ENCODE measurements around the gene ELL2. TPM values are rescaled to one million over a fixed set of nuclear protein-coding genes. Genes with fewer than 3 reads are reported as not detected.

ELL2 gene
- total RNA-seq, 1 donor from 2014 or later: 57.5 TPM

DNA sequence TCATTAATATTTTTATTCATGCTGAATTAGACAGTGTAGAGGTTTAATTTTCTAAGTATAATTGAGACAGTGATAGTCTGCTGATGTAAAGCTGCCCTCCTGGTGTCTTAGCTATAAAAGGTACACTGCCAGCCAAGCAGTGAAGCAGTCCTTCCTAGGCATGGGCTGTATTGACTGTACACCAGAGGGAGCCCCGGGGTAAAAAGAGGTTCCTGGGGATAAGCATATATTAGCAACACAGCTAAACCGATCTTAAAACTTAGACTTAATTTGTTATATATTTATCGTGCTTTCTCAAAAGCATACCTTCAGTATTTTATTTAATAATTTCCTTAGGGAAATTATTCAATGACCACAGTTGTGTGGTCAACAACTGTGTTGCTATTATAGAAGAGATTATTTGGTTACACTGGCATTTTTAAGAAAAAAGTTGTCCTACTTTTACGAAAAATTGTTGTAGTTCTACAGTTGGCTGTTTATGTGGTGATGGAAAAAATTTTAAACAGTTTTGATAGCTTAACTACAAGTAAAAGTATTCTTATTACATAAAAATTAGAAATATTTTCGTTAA, 68.8 kb downstream of the ELL2 start:
- DNase-seq: no peak

DNA sequence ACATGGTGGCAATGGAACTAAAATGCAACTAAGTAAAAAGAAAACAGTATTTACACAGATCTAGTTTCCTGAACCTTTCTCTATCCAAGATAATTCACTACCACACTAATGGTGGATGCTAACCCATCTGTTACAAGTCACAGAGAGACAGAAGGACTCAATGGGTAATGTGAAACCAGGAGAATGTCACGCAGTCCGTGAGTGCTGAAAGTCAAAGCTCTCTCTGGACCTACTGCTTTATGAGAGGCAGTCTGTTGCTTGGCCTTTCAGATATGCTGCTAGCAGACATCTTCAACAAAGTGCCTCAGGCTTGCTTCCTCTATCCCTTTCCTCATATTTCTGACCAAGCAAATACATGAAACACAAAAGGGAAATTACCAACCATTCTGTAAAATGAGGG, 70.2 kb downstream of the ELL2 start:
- H3K4me1 ChIP-seq: no peaks in the 10 kb centered on the region
- H3K27ac ChIP-seq: no peak overlapping the region
- H3K27me3 ChIP-seq (ENCODE audit: low read depth): no peaks in the 10 kb centered on the region
- H3K4me3 ChIP-seq: no peak overlapping the region
- intact Hi-C loops (cut with DNase I): no loop called here
- no peaks in the 10 kb centered on the region for H3K9me3 ChIP-seq
- TF ChIP-seq, protein P1, sequence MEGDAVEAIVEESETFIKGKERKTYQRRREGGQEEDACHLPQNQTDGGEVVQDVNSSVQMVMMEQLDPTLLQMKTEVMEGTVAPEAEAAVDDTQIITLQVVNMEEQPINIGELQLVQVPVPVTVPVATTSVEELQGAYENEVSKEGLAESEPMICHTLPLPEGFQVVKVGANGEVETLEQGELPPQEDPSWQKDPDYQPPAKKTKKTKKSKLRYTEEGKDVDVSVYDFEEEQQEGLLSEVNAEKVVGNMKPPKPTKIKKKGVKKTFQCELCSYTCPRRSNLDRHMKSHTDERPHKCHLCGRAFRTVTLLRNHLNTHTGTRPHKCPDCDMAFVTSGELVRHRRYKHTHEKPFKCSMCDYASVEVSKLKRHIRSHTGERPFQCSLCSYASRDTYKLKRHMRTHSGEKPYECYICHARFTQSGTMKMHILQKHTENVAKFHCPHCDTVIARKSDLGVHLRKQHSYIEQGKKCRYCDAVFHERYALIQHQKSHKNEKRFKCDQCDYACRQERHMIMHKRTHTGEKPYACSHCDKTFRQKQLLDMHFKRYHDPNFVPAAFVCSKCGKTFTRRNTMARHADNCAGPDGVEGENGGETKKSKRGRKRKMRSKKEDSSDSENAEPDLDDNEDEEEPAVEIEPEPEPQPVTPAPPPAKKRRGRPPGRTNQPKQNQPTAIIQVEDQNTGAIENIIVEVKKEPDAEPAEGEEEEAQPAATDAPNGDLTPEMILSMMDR (IDR thresholded peaks at IDR 0.05): no peak
- H3K36me3 ChIP-seq: peaks cover 80% of the 10 kb centered on the region
- no peak for DNase-seq
- peak in 1 of 2 donors; percentile 6 for ATAC-seq

More for the DNA sequence above, 68.8 kb downstream of the ELL2 start:
- H3K9me3 ChIP-seq: no peaks in the 10 kb centered on the region
- TF ChIP-seq, protein P1 (IDR thresholded peaks at IDR 0.05): peak; percentile 41
- ATAC-seq: peak; percentile 43 to 57
- no peak overlapping the region for H3K4me3 ChIP-seq
- H3K27me3 ChIP-seq (ENCODE audit: low read depth): no peaks in the 10 kb centered on the region
- H3K4me1 ChIP-seq: no peaks in the 10 kb centered on the region
- H3K36me3 ChIP-seq: peaks cover 94% of the 10 kb centered on the region
- no peak overlapping the region for H3K27ac ChIP-seq
- intact Hi-C loops (cut with DNase I): no loop called here

DNA sequence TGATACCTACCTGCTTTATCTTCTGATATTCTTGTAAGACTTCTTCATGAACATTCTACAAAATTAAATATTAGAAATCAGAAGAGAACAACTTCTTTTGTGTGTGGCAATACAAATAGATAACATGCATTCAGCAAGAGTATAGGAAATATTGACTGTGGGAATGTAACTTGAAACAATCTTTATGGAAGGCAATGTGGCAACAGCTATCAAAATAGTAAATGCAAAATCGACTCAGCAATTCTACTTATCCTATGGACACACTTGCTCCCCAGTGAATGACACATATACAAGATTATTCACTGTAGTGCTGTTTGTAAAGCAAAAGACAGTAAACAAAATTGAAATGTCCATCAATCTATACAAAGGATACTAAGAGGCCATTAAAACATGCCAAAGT, 72.6 kb downstream of the ELL2 start:
- no peaks in the 10 kb centered on the region for H3K4me1 ChIP-seq
- DNase-seq (no peak), ATAC-seq (no peak)
- H3K4me3 ChIP-seq: no peak overlapping the region
- H3K27ac ChIP-seq: no peak overlapping the region
- no peaks in the 10 kb centered on the region for H3K27me3 ChIP-seq (ENCODE audit: low read depth)
- peaks cover 61% of the 10 kb centered on the region for H3K36me3 ChIP-seq
- no peaks in the 10 kb centered on the region for H3K9me3 ChIP-seq
- intact Hi-C loops (cut with DNase I): no loop called here
- TF ChIP-seq, protein P1 (IDR thresholded peaks at IDR 0.05): no peak

DNA sequence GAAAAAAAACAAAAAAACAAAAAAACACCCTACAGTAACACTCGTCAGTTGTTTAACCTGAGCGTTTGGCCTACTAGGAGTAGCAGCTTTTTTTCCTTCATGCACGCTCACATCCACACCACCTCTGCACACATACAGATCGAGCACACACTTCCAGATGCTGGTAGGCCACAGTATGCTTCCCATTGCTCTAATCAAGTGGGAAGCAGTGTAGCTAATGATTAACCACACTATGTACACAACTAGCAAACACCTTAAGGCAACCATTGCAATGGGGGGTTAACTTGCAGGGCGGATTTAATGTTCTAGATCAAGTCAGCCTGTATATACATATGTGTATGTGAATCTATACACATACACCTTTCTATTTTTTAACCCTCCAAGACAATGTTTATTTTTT, 73.7 kb downstream of the ELL2 start:
- Histone ChIP-seq H3K4me1 (no peaks in the 10 kb centered on the region), H3K9me3 (no peaks in the 10 kb centered on the region), H3K36me3 (peaks cover 52% of the 10 kb centered on the region), H3K27ac (no peak overlapping the region), H3K4me3 (no peak overlapping the region), H3K27me3 (ENCODE audit: low read depth) (no peaks in the 10 kb centered on the region)
- DNase-seq (no peak), ATAC-seq (no peak)
- intact Hi-C loops (cut with DNase I): no loop called here
- TF ChIP-seq, protein P1 (IDR thresholded peaks at IDR 0.05): no peak

DNA sequence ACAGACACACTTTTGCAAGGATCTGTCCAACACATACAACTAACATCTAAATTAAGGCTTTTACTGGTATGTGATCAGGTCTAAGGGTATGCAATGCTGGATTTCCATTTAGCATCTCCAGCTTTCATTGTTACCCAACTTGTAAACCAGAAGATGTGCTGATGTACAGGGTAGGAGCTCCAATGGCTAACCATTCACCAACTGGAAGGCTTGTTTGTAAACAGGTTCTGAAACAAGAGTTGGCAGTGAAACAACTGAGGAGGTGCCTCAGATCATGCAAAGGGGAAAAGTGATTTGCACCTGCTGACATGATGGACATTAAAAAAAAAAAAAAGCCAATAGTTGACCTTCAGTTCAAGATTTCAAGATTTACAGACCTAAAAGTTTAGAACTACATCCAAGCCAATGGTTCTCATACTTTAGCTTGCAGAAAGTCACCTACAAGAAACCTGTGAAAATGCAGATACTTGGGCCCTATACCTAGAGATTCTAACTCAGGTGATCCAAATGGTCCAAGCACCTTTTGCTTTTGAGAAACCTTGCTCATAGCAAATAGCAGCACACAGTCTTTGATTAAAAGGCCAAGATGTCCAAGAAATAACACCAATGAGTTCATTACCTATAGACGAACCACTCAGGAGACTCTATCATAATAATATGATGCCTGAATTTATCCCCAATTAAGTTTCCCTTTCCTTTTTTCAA, 75.2 kb downstream of the ELL2 start:
- intact Hi-C loops (cut with DNase I): no loop called here
- ATAC-seq: no peak
- Histone ChIP-seq H3K4me3 (no peak overlapping the region), H3K27ac (no peak overlapping the region), H3K9me3 (no peaks in the 10 kb centered on the region), H3K27me3 (ENCODE audit: low read depth) (no peaks in the 10 kb centered on the region), H3K36me3 (peaks cover 37% of the 10 kb centered on the region), H3K4me1 (no peaks in the 10 kb centered on the region)
- DNase-seq: no peak
- TF ChIP-seq, protein P1 (IDR thresholded peaks at IDR 0.05): no peak
